Natural killer cell (primary cell): ENCODE measurements around the gene SPTB. TPM values are rescaled to one million over a fixed set of nuclear protein-coding genes. Genes with fewer than 3 reads are reported as not detected.

Experiments used
- ATAC-seq, 3 donors: fragments of 150-1000 bp in 2 of 3; fragments of 200-7000 bp in 1 of 3; cut with Tn5 transposase; 1 replicate in 1 of 3; 2 replicates in 2 of 3; pipeline ENCODE4 v1.10.0; 2021; ENCODE audit warnings: mild to moderate bottlenecking in 2 of 3, moderate library complexity in 2 of 3
- DNase-seq, 2 donors: peaks; one replicate each; pipeline versions ENCODE4 v3.0.0 to v3.0.0-alpha.2; 2013 to 2021; ENCODE audit warnings: mixed read lengths in 1 of 2
- H3K27ac ChIP-seq: one replicate; pipeline ENCODE4 v1.5.1; 2013; ENCODE audit warnings: mild to moderate bottlenecking, low read length
- H3K27me3 ChIP-seq: one replicate; pipeline ENCODE4 v1.6.1; 2013; ENCODE audit warnings: low read length; ENCODE audit not compliant: control insufficient read depth, insufficient read depth
- H3K36me3 ChIP-seq: one replicate; pipeline ENCODE4 v1.6.1; 2013; ENCODE audit warnings: low read length; ENCODE audit not compliant: control insufficient read depth, insufficient read depth
- H3K4me1 ChIP-seq: one replicate; pipeline ENCODE4 v1.6.1; 2013; ENCODE audit warnings: low read length; ENCODE audit not compliant: control insufficient read depth, insufficient read depth
- H3K4me3 ChIP-seq: one replicate; pipeline ENCODE4 v1.5.1; 2013; ENCODE audit warnings: low read length
- H3K9me3 ChIP-seq: one replicate; pipeline ENCODE4 v1.6.1; 2013; ENCODE audit warnings: low read length; ENCODE audit not compliant: control insufficient read depth, insufficient read depth
- H3K27ac Mint-ChIP-seq, 2 donors: one replicate each; pipeline ENCODE4 v1.8.0; 2022; ENCODE audit warnings: mild to moderate bottlenecking in 2 of 2, mixed read lengths in 2 of 2, moderate library complexity in 1 of 2
- H3K27me3 Mint-ChIP-seq, 2 donors: one replicate each; pipeline ENCODE4 v1.8.0; 2022; ENCODE audit warnings: low read depth in 2 of 2, mixed read lengths in 2 of 2
- H3K36me3 Mint-ChIP-seq: one replicate; pipeline ENCODE4 v1.8.0; 2022; ENCODE audit warnings: mixed read lengths
- H3K4me1 Mint-ChIP-seq, 2 donors: one replicate each; pipeline ENCODE4 v1.8.0; 2022; ENCODE audit warnings: mixed read lengths in 2 of 2
- H3K4me3 Mint-ChIP-seq: one replicate; pipeline ENCODE4 v1.8.0; 2022; ENCODE audit warnings: mild to moderate bottlenecking, moderate library complexity, mixed read lengths
- H3K9me3 Mint-ChIP-seq, 2 donors: one replicate each; pipeline ENCODE4 v1.8.0; 2022; ENCODE audit warnings: mixed read lengths in 2 of 2
- CTCF ChIP-seq: fragments of 200-600 bp; IDR thresholded peaks from one replicate; pipeline ENCODE4 v1.8.0; 2022; ENCODE audit warnings: antibody characterized with exemption
- WGBS: methylation state at CpG from one replicate; pipeline ENCODE4 v1.1.7; 2013; ENCODE audit warnings: missing lambda C conversion rate; ENCODE audit not compliant: insufficient coverage; 5-methylcytosine and 5-hydroxymethylcytosine counted together
- intact Hi-C: fragments of 100-400 bp; cut with micrococcal nuclease; formaldehyde crosslinking; loops from one replicate; pipeline ENCODE4 v1.14.2; 2022
- total RNA-seq, 4 donors: library from RNA; stranded (reverse); fragments of 120-200 nt in 1 of 4; gene quantifications; one replicate each; pipeline versions ENCODE4 v1.2.3 to v1.2.4, GENCODE V29; 2013 to 2022

SPTB gene
- total RNA-seq, 3 donors from 2014 or later (not counting 1 experiment from before 2014, with no cell fraction given): 0.07 to 0.59 (median 0.13) TPM

GRCh38 chr14:64795921-64796320 lies 83.8 kb downstream of the SPTB start:
- intact Hi-C loops: no loop called here
- no peaks in the 10 kb centered on the region for H3K36me3 Mint-ChIP-seq
- WGBS: 84% methylated on average over 3 of the region's 3 CpGs
- no peaks in the 10 kb centered on the region for H3K9me3 ChIP-seq
- H3K27me3 Mint-ChIP-seq: peaks cover 0 to 2% of the 10 kb centered on the region in 2 donors
- no peak overlapping the region for H3K27ac ChIP-seq
- no peaks in the 10 kb centered on the region for H3K36me3 ChIP-seq
- ATAC-seq (no peak), DNase-seq (no peak)
- no peak for TF ChIP-seq CTCF
- no peaks in the 10 kb centered on the region for H3K9me3 Mint-ChIP-seq
- no peaks in the 10 kb centered on the region for H3K4me1 Mint-ChIP-seq
- H3K27ac Mint-ChIP-seq: no peak overlapping the region
- no peaks in the 10 kb centered on the region for H3K27me3 ChIP-seq
- H3K4me3 Mint-ChIP-seq: no peak overlapping the region
- no peaks in the 10 kb centered on the region for H3K4me1 ChIP-seq
- no peak overlapping the region for H3K4me3 ChIP-seq

- Mint-ChIP-seq H3K9me3 (no peaks in the 10 kb centered on the region), H3K27ac (no peak overlapping the region), H3K4me3 (no peak overlapping the region), H3K27me3 (peaks cover 0 to 2% of the 10 kb centered on the region in 2 donors), H3K36me3 (no peaks in the 10 kb centered on the region), H3K4me1 (no peaks in the 10 kb centered on the region)
- intact Hi-C loops: no loop called here
- Histone ChIP-seq H3K27me3 (no peaks in the 10 kb centered on the region), H3K27ac (no peak overlapping the region), H3K4me3 (no peak overlapping the region), H3K4me1 (no peaks in the 10 kb centered on the region), H3K36me3 (no peaks in the 10 kb centered on the region), H3K9me3 (no peaks in the 10 kb centered on the region)
- no peak for TF ChIP-seq CTCF
- ATAC-seq (no peak), DNase-seq (no peak)
- WGBS: 95% methylated on average over 16 of the region's 16 CpGs
Measured at GRCh38 chr14:64795211-64795610, 84.5 kb downstream of the SPTB start.

DNA sequence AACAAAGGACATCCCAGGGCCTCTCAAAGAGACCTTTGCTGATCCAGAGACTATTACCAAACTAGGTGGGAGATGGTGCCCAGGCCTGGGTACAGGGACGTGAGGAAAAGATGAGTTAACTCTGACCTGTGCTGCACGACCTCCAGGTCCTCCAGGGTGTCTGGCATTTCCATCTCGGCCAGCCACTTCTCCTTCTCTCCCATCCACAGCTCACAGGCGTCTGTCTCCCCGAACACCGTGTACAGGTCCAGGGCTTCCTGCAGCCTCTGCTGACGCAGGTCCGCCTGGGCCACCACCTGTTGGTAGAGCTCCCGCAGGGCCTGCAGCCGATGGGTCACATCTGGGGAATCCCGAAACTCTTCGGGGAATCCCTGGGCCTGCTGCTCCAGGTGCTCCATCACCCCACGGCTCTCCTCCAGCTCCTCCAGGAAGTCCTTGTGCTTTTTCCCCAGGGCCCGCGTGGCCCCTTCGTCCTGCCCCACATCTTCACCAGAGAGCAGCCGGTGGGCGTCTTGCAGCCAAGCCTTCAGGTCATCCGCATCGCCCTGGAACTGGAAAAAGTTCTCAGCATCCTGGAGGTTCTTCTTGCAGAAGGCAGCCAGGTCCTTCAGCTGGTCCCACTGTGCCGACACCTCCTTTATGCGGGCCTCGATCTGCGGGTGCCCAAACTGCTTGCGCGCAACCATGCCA lies 86.7 kb downstream of the SPTB start:
- intact Hi-C loops: no loop called here
- H3K27me3 ChIP-seq: no peaks in the 10 kb centered on the region
- Mint-ChIP-seq H3K4me3 (no peak overlapping the region), H3K27ac (no peak overlapping the region), H3K27me3 (no peaks in the 10 kb centered on the region), H3K9me3 (no peaks in the 10 kb centered on the region), H3K4me1 (no peaks in the 10 kb centered on the region), H3K36me3 (no peaks in the 10 kb centered on the region)
- no peak overlapping the region for H3K4me3 ChIP-seq
- WGBS: 89% methylated on average over 26 of the region's 26 CpGs
- no peak overlapping the region for H3K27ac ChIP-seq
- H3K36me3 ChIP-seq: no peaks in the 10 kb centered on the region
- ATAC-seq: no peak
- no peaks in the 10 kb centered on the region for H3K9me3 ChIP-seq
- DNase-seq: no peak
- no peak for TF ChIP-seq CTCF
- H3K4me1 ChIP-seq: no peaks in the 10 kb centered on the region

- Histone ChIP-seq H3K4me1 (no peaks in the 10 kb centered on the region), H3K4me3 (no peak overlapping the region), H3K27ac (no peak overlapping the region), H3K36me3 (no peaks in the 10 kb centered on the region), H3K27me3 (no peaks in the 10 kb centered on the region), H3K9me3 (no peaks in the 10 kb centered on the region)
- intact Hi-C loops: no loop called here
- Mint-ChIP-seq H3K4me3 (no peak overlapping the region), H3K36me3 (no peaks in the 10 kb centered on the region), H3K9me3 (no peaks in the 10 kb centered on the region), H3K27ac (no peak overlapping the region), H3K27me3 (no peaks in the 10 kb centered on the region), H3K4me1 (no peaks in the 10 kb centered on the region)
- 92% methylated on average over 4 of the region's 4 CpGs for WGBS
- DNase-seq: no peak
- ATAC-seq: no peak
- no peak for TF ChIP-seq CTCF
Measured at GRCh38 chr14:64792231-64792630, 87.5 kb downstream of the SPTB start.
